HFFc6 (cell line): ENCODE measurements around the gene KCNQ1OT1. TPM values are rescaled to one million over a fixed set of nuclear protein-coding genes. Genes with fewer than 3 reads are reported as not detected.

Experiments used
- DNase-seq: peaks from one replicate; pipeline ENCODE4 v3.0.0-alpha.2; 2018
- H3K27ac Mint-ChIP-seq: 2 replicates; pipeline ENCODE4 v1.8.0; 2020; ENCODE audit warnings: mild to moderate bottlenecking, mixed read lengths
- H3K27me3 Mint-ChIP-seq: 2 replicates; pipeline ENCODE4 v1.8.0; 2021; ENCODE audit warnings: mild to moderate bottlenecking, moderate library complexity, mixed read lengths; ENCODE audit not compliant: insufficient read depth
- H3K36me3 Mint-ChIP-seq: 2 replicates; pipeline ENCODE4 v1.8.0; 2021; ENCODE audit warnings: low read depth, mixed read lengths
- H3K4me1 Mint-ChIP-seq: 2 replicates; pipeline ENCODE4 v1.8.0; 2020; ENCODE audit warnings: low read depth, mixed read lengths
- H3K4me3 Mint-ChIP-seq: 2 replicates; pipeline ENCODE4 v1.8.0; 2020; ENCODE audit warnings: mild to moderate bottlenecking, moderate library complexity, mixed read lengths
- H3K9me3 Mint-ChIP-seq: 2 replicates; pipeline ENCODE4 v1.8.0; 2020; ENCODE audit warnings: mild to moderate bottlenecking, mixed read lengths
- total RNA-seq, 6 experiments: library from RNA; stranded (reverse); fragmentation: NEBNext Ultra II Directional; extraction: Animal tissue kit (Norgen Biotek cat#: 25700); gene quantifications; 2 replicates in 1 of 6; 3 replicates in 5 of 6; pipeline ENCODE4 v1.2.3, GENCODE V29; 2021
- TF ChIP-seq, protein P1 (sequence below): fragments of 200-600 bp; sonication (generic); IDR thresholded peaks from 2 replicates; pipeline ENCODE4 v1.5.0; 2021; ENCODE audit warnings: antibody characterized with exemption, mild to moderate bottlenecking

Gene KCNQ1OT1
- total RNA-seq, 6 experiments from 2014 or later, result 0.41 to 0.76 (median 0.43) TPM

DNA sequence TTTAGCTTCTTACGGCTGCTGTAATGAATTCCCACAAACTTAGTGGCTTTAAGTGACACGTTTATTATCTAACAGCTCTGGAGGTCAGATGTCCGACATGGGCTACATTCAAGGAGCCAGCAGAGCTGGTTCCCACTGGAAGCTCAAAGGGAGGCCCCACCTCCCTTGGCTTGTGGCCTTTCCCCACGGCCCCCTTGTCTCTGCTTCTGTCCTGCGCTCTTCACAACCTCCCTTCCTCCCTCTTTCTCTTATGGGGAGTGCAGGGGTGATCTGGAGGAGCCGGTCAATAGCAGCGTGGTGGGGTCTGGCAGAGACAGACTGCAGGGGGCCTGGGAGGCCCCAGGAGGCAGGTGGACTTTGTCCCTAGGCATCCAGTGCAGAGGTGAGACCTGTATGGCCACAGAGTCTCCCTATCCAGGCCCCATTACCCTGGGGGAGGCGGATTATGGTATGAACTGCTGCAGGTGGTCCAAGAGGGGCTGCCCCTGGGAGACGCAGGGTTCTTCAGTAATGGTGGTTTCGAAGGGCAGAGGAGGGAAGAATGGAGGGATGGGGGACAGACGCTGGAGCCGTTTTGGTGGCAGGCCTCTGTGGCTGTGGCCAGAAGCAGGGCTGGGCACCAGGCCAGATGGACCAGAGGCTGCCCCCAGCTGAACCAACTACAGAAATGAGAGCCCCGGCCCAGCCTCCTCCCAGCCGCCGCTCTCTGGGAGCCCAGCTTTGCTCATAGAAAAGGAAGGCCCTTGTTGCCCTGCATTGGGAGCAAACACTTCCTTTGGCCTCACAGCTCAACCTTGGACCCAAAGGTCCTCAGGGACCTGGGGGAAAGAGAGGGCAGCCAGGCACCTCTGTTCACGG lies 30.7 kb upstream of the KCNQ1OT1 start:
- TF ChIP-seq, protein P1, sequence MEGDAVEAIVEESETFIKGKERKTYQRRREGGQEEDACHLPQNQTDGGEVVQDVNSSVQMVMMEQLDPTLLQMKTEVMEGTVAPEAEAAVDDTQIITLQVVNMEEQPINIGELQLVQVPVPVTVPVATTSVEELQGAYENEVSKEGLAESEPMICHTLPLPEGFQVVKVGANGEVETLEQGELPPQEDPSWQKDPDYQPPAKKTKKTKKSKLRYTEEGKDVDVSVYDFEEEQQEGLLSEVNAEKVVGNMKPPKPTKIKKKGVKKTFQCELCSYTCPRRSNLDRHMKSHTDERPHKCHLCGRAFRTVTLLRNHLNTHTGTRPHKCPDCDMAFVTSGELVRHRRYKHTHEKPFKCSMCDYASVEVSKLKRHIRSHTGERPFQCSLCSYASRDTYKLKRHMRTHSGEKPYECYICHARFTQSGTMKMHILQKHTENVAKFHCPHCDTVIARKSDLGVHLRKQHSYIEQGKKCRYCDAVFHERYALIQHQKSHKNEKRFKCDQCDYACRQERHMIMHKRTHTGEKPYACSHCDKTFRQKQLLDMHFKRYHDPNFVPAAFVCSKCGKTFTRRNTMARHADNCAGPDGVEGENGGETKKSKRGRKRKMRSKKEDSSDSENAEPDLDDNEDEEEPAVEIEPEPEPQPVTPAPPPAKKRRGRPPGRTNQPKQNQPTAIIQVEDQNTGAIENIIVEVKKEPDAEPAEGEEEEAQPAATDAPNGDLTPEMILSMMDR, result no peak
- Mint-ChIP-seq H3K36me3 (no peaks in the 10 kb centered on the region), H3K27ac (no peak overlapping the region), H3K27me3 (peaks cover 39% of the 10 kb centered on the region), H3K4me3 (no peak overlapping the region), H3K4me1 (no peaks in the 10 kb centered on the region), H3K9me3 (no peaks in the 10 kb centered on the region)
- DNase-seq, result no peak

DNA sequence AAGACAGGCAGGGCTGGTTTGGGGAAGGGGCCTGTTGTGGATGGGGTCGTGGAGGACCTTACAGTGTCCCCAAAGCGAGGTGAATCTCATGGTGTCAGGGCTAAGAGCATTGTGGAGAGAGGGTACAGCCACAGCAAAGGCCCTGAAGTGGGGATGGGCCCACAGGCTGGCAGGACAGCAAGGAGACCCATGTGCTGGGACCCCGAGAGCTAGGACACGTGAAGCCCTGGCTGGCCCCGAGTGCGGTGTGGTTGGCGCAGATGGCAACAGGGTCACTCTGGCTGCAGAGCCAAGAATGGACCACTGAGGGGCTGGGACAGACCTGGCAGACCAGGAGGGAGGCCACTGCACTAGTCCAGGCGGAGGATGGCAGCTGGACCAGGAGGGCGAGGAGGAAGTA lies 30.0 kb upstream of the KCNQ1OT1 start:
- TF ChIP-seq, protein P1, result no peak
- no peak overlapping the region for H3K27ac Mint-ChIP-seq
- H3K4me3 Mint-ChIP-seq, result no peak overlapping the region
- peaks cover 39% of the 10 kb centered on the region for H3K27me3 Mint-ChIP-seq
- H3K9me3 Mint-ChIP-seq, result no peaks in the 10 kb centered on the region
- no peaks in the 10 kb centered on the region for H3K36me3 Mint-ChIP-seq
- no peaks in the 10 kb centered on the region for H3K4me1 Mint-ChIP-seq
- no peak for DNase-seq

DNA sequence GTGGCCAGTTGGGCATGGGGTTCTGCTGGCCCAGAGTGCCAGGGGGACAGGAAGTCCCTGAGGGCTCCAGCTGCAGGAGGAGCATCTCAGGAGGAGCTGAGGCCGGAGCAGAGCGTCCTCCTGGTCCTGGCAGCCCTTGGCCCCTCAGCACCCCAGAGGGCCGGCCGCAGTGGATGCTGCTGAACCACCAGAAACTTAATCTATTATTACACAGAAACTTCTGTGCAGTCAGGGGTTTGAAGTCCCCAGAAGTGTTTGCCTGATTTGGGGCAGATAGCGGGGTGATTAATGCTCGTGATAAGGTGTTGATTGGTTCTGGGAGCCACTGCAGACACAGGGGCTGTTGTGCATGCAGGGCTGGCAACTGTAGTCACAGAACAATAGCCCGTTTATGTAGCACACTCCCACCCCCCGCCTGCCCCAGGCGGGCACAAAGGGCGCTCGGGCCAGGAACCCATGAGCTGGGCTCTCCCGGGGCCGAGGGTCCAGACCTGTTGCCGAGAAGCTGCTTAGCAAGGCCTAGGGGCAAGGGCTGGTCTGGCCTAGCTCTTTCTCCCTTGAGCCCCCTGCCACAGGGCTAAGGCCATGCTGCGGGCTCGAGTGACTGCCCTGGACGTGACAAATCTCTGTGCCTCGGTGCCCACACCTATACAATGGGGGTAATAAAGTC lies 29.0 kb upstream of the KCNQ1OT1 start:
- H3K27ac Mint-ChIP-seq, result no peak overlapping the region
- peaks cover 48% of the 10 kb centered on the region for H3K27me3 Mint-ChIP-seq
- no peak overlapping the region for H3K4me3 Mint-ChIP-seq
- TF ChIP-seq, protein P1, result no peak
- no peak for DNase-seq
- H3K4me1 Mint-ChIP-seq, result no peaks in the 10 kb centered on the region
- no peaks in the 10 kb centered on the region for H3K9me3 Mint-ChIP-seq
- H3K36me3 Mint-ChIP-seq, result no peaks in the 10 kb centered on the region

DNA sequence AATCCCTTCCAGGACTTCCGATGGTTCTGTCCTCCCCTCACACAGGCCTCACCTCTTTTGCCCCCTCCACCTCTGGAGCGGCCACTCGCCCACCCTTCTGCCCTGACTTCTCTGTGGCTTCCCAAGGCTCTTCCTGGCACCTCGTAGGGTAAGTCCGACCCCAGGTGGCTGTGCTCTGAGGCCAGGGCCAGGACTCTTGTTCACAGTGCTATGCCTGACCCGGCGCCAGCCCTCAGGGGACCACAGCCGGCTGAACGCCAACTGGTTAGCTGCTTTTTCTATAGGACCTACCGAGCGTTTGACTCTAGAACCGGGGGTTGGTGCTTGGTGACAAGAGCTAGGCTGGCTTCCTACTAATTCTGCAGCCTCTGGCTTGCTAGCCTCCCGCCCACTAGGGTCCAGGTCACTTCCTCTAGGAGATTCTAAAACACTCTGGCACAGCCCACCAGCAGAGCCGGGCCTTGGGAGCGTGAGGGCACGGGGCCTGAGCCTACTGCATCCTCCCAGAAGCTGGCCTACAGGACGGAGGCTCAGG lies 28.4 kb upstream of the KCNQ1OT1 start:
- no peaks in the 10 kb centered on the region for H3K9me3 Mint-ChIP-seq
- no peak overlapping the region for H3K27ac Mint-ChIP-seq
- no peak for DNase-seq
- no peaks in the 10 kb centered on the region for H3K36me3 Mint-ChIP-seq
- H3K27me3 Mint-ChIP-seq, result peaks cover 50% of the 10 kb centered on the region
- H3K4me1 Mint-ChIP-seq, result no peaks in the 10 kb centered on the region
- TF ChIP-seq, protein P1, result no peak
- H3K4me3 Mint-ChIP-seq, result no peak overlapping the region

DNA sequence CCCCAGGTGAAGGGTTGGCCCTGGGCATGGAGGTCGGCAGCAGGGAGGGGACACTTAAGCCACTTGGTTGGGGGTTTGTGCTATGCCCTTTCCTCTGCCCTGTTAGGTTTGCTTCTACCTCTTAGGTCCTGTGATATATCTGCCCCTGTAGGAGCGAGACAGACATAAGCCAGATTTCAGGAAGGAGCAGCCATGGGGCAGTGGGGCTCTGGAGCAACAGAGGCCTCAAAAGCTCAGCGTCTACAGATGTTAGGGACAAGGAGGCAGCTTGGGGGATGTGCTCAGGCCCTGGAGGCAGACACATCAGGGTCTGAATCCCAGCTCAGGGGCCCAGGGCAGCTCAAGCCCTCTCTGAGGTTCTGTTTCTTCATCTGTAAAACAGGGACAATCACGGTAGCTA lies 27.2 kb upstream of the KCNQ1OT1 start:
- Mint-ChIP-seq H3K36me3 (no peaks in the 10 kb centered on the region), H3K4me1 (no peaks in the 10 kb centered on the region), H3K27ac (no peak overlapping the region), H3K9me3 (no peaks in the 10 kb centered on the region), H3K27me3 (peaks cover 61% of the 10 kb centered on the region), H3K4me3 (no peak overlapping the region)
- no peak for DNase-seq
- TF ChIP-seq, protein P1, result no peak
